HCT116 (cell line): ENCODE results near the gene FHIT. TPM values are rescaled to one million over a fixed set of nuclear protein-coding genes. Genes with fewer than 3 reads are reported as not detected.

Experiments used
- ATAC-seq: fragments of 200-7000 bp; cut with Tn5 transposase; 2 replicates; pipeline ENCODE4 v1.9.1; 2020; ENCODE audit warnings: mild to moderate bottlenecking, moderate library complexity
- BruUV-seq: library from RNA; stranded (reverse); fragments of 400-500 nt; replicated peaks from 2 replicates; lab custom pipeline; 2021; lab: Mats Ljungman, UMichigan
- CTCF ChIA-PET: fragments of 300-600 bp; sonication (Branson Sonifier 250); formaldehyde crosslinking; loops from one replicate; lab custom pipeline; 2021; ENCODE audit warnings: antibody characterized with exemption; lab: Charles Lee
- POLR2A ChIA-PET: fragments of 300-600, 350-600 bp; sonication (Branson Sonifier 250); formaldehyde crosslinking; loops from one replicate; lab custom pipeline; 2021; ENCODE audit warnings: antibody characterized with exemption; lab: Charles Lee
- RAD21 ChIA-PET, 2 experiments: fragments of 300-600 bp; sonication (Branson Sonifier 250); formaldehyde crosslinking; loops; one replicate each; lab custom pipeline; 2023; ENCODE audit warnings: low total read pairs in 2 of 2; ENCODE audit not compliant: uncharacterized antibody in 2 of 2, unreplicated experiment in 2 of 2, low non-redundant PET in 1 of 2; lab: Charles Lee
- DNase-seq: peaks from one replicate; pipeline ENCODE4 v3.0.0-alpha.2; 2010; ENCODE audit warnings: low read depth, low spot score
- H2AFZ ChIP-seq: fragments of 200-600 bp; shearing (Covaris generic), sonication (generic); 2 replicates; pipeline ENCODE4 v1.6.1; 2017; ENCODE audit warnings: low read depth, mixed run types, mixed read lengths, antibody characterized with exemption, low read length; ENCODE audit not compliant: poor library complexity, severe bottlenecking
- H3K27ac ChIP-seq: 2 replicates; pipeline ENCODE4 v1.5.1; 2012; ENCODE audit warnings: low read depth, low read length
- H3K27me3 ChIP-seq: fragments of 200-600 bp; sonication (generic); 2 replicates; pipeline ENCODE4 v1.6.1; 2016; ENCODE audit warnings: mixed run types, low read length, mixed read lengths; ENCODE audit not compliant: insufficient read depth
- H3K36me3 ChIP-seq, 2 experiments: fragments of 200-500 bp in 1 of 2; fragments of 200-600 bp in 1 of 2; sonication (Bioruptor generic) in 1 of 2; sonication (generic) in 1 of 2; 2 replicates each; pipeline versions ENCODE4 v1.5.1 to v1.6.1; 2014 to 2016; ENCODE audit warnings: low read length in 2 of 2, inconsistent platforms in 1 of 2, mixed read lengths in 1 of 2, mixed run types in 1 of 2; ENCODE audit not compliant: insufficient read depth in 2 of 2, control insufficient read depth in 1 of 2
- H3K4me1 ChIP-seq, 2 experiments: fragments of 200-600 bp in 1 of 2; sonication (generic) in 1 of 2; 2 replicates each; pipeline versions ENCODE4 v1.5.1 to v1.6.1; 2012 to 2017; ENCODE audit warnings: low read length in 2 of 2, inconsistent platforms in 1 of 2, mild to moderate bottlenecking in 1 of 2, mixed read lengths in 1 of 2, mixed run types in 1 of 2, moderate library complexity in 1 of 2; ENCODE audit not compliant: insufficient read depth in 2 of 2, control insufficient read depth in 1 of 2
- H3K4me2 ChIP-seq: fragments of 200-600 bp; sonication (generic); 2 replicates; pipeline ENCODE4 v1.6.1; 2017; ENCODE audit warnings: mixed run types, low read length, mixed read lengths
- H3K4me3 ChIP-seq, 2 experiments: fragments of 200-600 bp in 1 of 2; sonication (generic) in 1 of 2; replicated peaks in 1 of 2; 2 replicates each; pipeline ENCODE4 v1.5.1; 2011 to 2016; ENCODE audit warnings: low read length in 2 of 2, control low read depth in 1 of 2, low read depth in 1 of 2, mild to moderate bottlenecking in 1 of 2, mixed read lengths in 1 of 2, mixed run types in 1 of 2
- H3K79me2 ChIP-seq: fragments of 200-600 bp; sonication (generic); 2 replicates; pipeline ENCODE4 v1.6.1; 2017; ENCODE audit warnings: mild to moderate bottlenecking, mixed run types, low read length, moderate library complexity, mixed read lengths; ENCODE audit not compliant: insufficient read depth
- H3K9ac ChIP-seq: fragments of 200-600 bp; sonication (generic); 2 replicates; pipeline ENCODE4 v1.6.1; 2016; ENCODE audit warnings: low read length, mixed read lengths
- H3K9me2 ChIP-seq: fragments of 200-600 bp; sonication (generic), shearing (Covaris generic); 2 replicates; pipeline ENCODE4 v1.6.1; 2017; ENCODE audit warnings: mixed run types, mild to moderate bottlenecking, moderate library complexity; ENCODE audit not compliant: insufficient read depth
- H3K9me3 ChIP-seq, 2 experiments: fragments of 200-500 bp in 1 of 2; fragments of 200-600 bp in 1 of 2; sonication (Bioruptor generic) in 1 of 2; sonication (generic) in 1 of 2; 2 replicates each; pipeline ENCODE4 v1.6.1; 2014 to 2017; ENCODE audit warnings: low read length in 2 of 2, mixed read lengths in 2 of 2, inconsistent platforms in 1 of 2, low read depth in 1 of 2, mild to moderate bottlenecking in 1 of 2, mixed run types in 1 of 2, moderate library complexity in 1 of 2; ENCODE audit not compliant: control insufficient read depth in 1 of 2, insufficient read depth in 1 of 2
- H4K20me1 ChIP-seq: fragments of 200-600 bp; sonication (generic), shearing (Covaris generic); 2 replicates; pipeline ENCODE4 v1.6.1; 2017; ENCODE audit warnings: mixed run types, mild to moderate bottlenecking, moderate library complexity; ENCODE audit not compliant: insufficient read depth
- ATF3 ChIP-seq: IDR thresholded peaks from 2 replicates; pipeline ENCODE4 v1.6.1; 2012
- CBX3 ChIP-seq: IDR thresholded peaks from 2 replicates; pipeline ENCODE4 v1.6.1; 2012; ENCODE audit warnings: low read depth
- CEBPB ChIP-seq: IDR thresholded peaks from 2 replicates; pipeline ENCODE4 v1.6.1; 2012; ENCODE audit warnings: low read depth
- CTCF ChIP-seq, 3 experiments: fragments of 200-600 bp in 1 of 3; sonication (generic) in 1 of 3; IDR thresholded peaks in 2 of 3; conservative IDR thresholded peaks in 1 of 3; 2 replicates each; pipeline ENCODE4 v1.5.1; 2012 to 2017; ENCODE audit warnings: low read depth in 2 of 3, low read length in 2 of 3, antibody characterized with exemption in 1 of 3, borderline replicate concordance in 1 of 3, control low read depth in 1 of 3, mild to moderate bottlenecking in 1 of 3, mixed read lengths in 1 of 3, mixed run types in 1 of 3, moderate library complexity in 1 of 3; ENCODE audit not compliant: insufficient read depth in 1 of 3
- EGR1 ChIP-seq: IDR thresholded peaks from 2 replicates; pipeline ENCODE4 v1.6.1; 2012; ENCODE audit warnings: low read depth
- ELF1 ChIP-seq: IDR thresholded peaks from 2 replicates; pipeline ENCODE4 v1.6.1; 2012; ENCODE audit warnings: low read depth, borderline replicate concordance
- EZH2 ChIP-seq: fragments of 200-600 bp; sonication (generic); IDR thresholded peaks from 2 replicates; pipeline ENCODE4 v1.6.1; 2017; ENCODE audit warnings: antibody characterized with exemption, mixed run types
- EZH2phosphoT487 ChIP-seq: fragments of 200-600 bp; IDR thresholded peaks from 2 replicates; pipeline ENCODE4 v1.6.1; 2018; ENCODE audit warnings: antibody characterized with exemption, borderline replicate concordance
- FOSL1 ChIP-seq: IDR thresholded peaks from 2 replicates; pipeline ENCODE4 v1.6.1; 2012; ENCODE audit warnings: low read depth
- JUND ChIP-seq: IDR thresholded peaks from 2 replicates; pipeline ENCODE4 v1.6.1; 2012
- MAX ChIP-seq: IDR thresholded peaks from 2 replicates; pipeline ENCODE4 v1.6.1; 2012
- RAD21 ChIP-seq: IDR thresholded peaks from 2 replicates; pipeline ENCODE4 v1.6.1; 2012; ENCODE audit warnings: low read depth, mild to moderate bottlenecking
- REST ChIP-seq: IDR thresholded peaks from 2 replicates; pipeline ENCODE4 v1.6.1; 2012; ENCODE audit warnings: low read depth
- SIN3A ChIP-seq: IDR thresholded peaks from 2 replicates; pipeline ENCODE4 v1.6.1; 2012; ENCODE audit warnings: low read depth
- SP1 ChIP-seq: IDR thresholded peaks from 2 replicates; pipeline ENCODE4 v1.6.1; 2012; ENCODE audit warnings: low read depth
- SRF ChIP-seq: IDR thresholded peaks from 2 replicates; pipeline ENCODE4 v1.6.1; 2012; ENCODE audit warnings: low read depth
- TCF7L2 ChIP-seq: IDR thresholded peaks from 2 replicates; pipeline ENCODE4 v1.7.0; 2011; ENCODE audit warnings: borderline replicate concordance, inconsistent platforms; ENCODE audit not compliant: insufficient read depth, insufficient read length; ENCODE audit errors: extremely low read depth
- ZBTB33 ChIP-seq: IDR thresholded peaks from 2 replicates; pipeline ENCODE4 v1.6.1; 2011; ENCODE audit warnings: mild to moderate bottlenecking, low read length, moderate library complexity; ENCODE audit not compliant: insufficient replicate concordance; ENCODE audit errors: extremely low read depth
- ZFX ChIP-seq: fragments of 450-650 bp; IDR thresholded peaks from 2 replicates; pipeline ENCODE4 v1.6.1; 2017
- ZNF274 ChIP-seq: fragments of 200-500 bp; sonication (Bioruptor generic); IDR thresholded peaks from 2 replicates; pipeline ENCODE4 v1.6.1; 2014; ENCODE audit warnings: mild to moderate bottlenecking, low read depth, low read length, inconsistent platforms
- intact Hi-C: fragments of 100-400 bp; cut with micrococcal nuclease; formaldehyde crosslinking; loops from 2 replicates; pipeline ENCODE4 v1.10.0; 2022
- total RNA-seq: library from RNA; stranded (reverse); gene quantifications from one replicate; pipeline ENCODE4 v1.2.1, GENCODE V29; 2021; ENCODE audit not compliant: unreplicated experiment

Gene FHIT
- total RNA-seq, 1 experiment from 2014 or later: 20.1 TPM

- no TSS peak for BruUV-seq
- no peak overlapping the region for H3K4me3 ChIP-seq
- ChIA-PET POLR2A (no interaction called here), RAD21 (no interaction called here), CTCF (no interaction called here)
- H3K4me2 ChIP-seq: no peak overlapping the region
- DNase-seq (no peak), ATAC-seq (no peak)
- no peak overlapping the region for H3K27ac ChIP-seq
- TF ChIP-seq ZBTB33 (no peak), ELF1 (no peak), ZFX (no peak), CEBPB (no peak), RAD21 (no peak), REST (no peak), CTCF (IDR thresholded peaks at IDR 0.05 in 2 of 3, conservative IDR thresholded peaks at IDR 0.05 in 1 of 3; ENCODE audit: borderline replicate concordance in 1 of 3, insufficient read depth in 1 of 3, low read depth in 2 of 3, low read length in 2 of 3) (no peak), TCF7L2 (no peak), FOSL1 (no peak), ZNF274 (no peak), ATF3 (no peak), EGR1 (no peak), JUND (no peak), MAX (no peak), SP1 (no peak), EZH2 (no peak), SIN3A (no peak), CBX3 (no peak), SRF (no peak), EZH2phosphoT487 (no peak)
- H3K4me1 ChIP-seq: peaks cover 0 to 8% of the 10 kb centered on the region in 2 experiments; a peak in 2 of 4 replicates
- no peaks in the 10 kb centered on the region for H3K9me2 ChIP-seq
- H2AFZ ChIP-seq: no peak overlapping the region
- intact Hi-C loops: no loop called here
- H3K9me3 ChIP-seq: no peaks in the 10 kb centered on the region
- H3K9ac ChIP-seq: no peak overlapping the region
- H3K79me2 ChIP-seq: no peaks in the 10 kb centered on the region
- peaks cover 8% of the 10 kb centered on the region; the same call in 1 of the 2 replicates for H3K27me3 ChIP-seq
- no peaks in the 10 kb centered on the region for H3K36me3 ChIP-seq
- no peaks in the 10 kb centered on the region for H4K20me1 ChIP-seq
Observed at GRCh38 chr3:59866076-59866475, 1385.2 kb downstream of the FHIT start.
